Forelimb muscle (tissue), 1 donor: ENCODE results near the gene ZNF500. TPM values are rescaled to one million over a fixed set of nuclear protein-coding genes. Genes with fewer than 3 reads are reported as not detected.
"Not testable (repeated sequence)": the region's sequence is repeated elsewhere in the genome, so short reads cannot be mapped to it uniquely, and the experiment has no call there.

Experiments
- DNase-seq: peaks from one replicate; pipeline ENCODE4 v3.0.0-alpha.2; 2013; ENCODE audit warnings: low read depth
- polyA plus RNA-seq: library from polyadenylated mRNA; unstranded; fragments of 120-200 nt; gene quantifications from one replicate; pipeline ENCODE4 v1.2.1, GENCODE V29; 2013; ENCODE audit not compliant: insufficient read length

The ZNF500 gene
- polyA plus RNA-seq, 1 donor: 8.7 TPM

GRCh38 chr16:4796982-4797804 is 30.2 kb upstream of the ZNF500 start:
- DNase-seq: no peak

GRCh38 chr16:4795828-4796572 is 29.0 kb upstream of the ZNF500 start:
- no peak for DNase-seq

- DNase-seq: no peak
Observed at GRCh38 chr16:4795181-4795827, 28.3 kb upstream of the ZNF500 start, which contains the start of gene SMIM22. SMIM22 (plus strand) TSS chr16:4795369; CDS start chr16:4795735, 366 bp downstream.

GRCh38 chr16:4792951-4793513 is 26.1 kb upstream of the ZNF500 start:
- DNase-seq: no peak

GRCh38 chr16:4790871-4791270 is 23.9 kb upstream of the ZNF500 start:
- no peak for DNase-seq

- DNase-seq: no peak
Observed at GRCh38 chr16:4790261-4790660, 23.3 kb upstream of the ZNF500 start.

GRCh38 chr16:4788910-4789309 is 21.9 kb upstream of the ZNF500 start:
- no peak for DNase-seq

GRCh38 chr16:4788489-4788889 is 21.5 kb upstream of the ZNF500 start:
- DNase-seq: no peak

GRCh38 chr16:4787627-4788482 is 20.9 kb upstream of the ZNF500 start, which contains the start of gene SEPTIN12:
SEPTIN12 (minus strand) TSS chr16:4788345; CDS start chr16:4787645, 700 bp downstream.
- DNase-seq: no peak

- DNase-seq: no peak
Observed at GRCh38 chr16:4787068-4787467, 20.1 kb upstream of the ZNF500 start.

- no peak for DNase-seq
Observed at GRCh38 chr16:4785758-4786433, 18.9 kb upstream of the ZNF500 start.

GRCh38 chr16:4784444-4784987 is 17.6 kb upstream of the ZNF500 start:
- not testable (repeated sequence) for DNase-seq

- DNase-seq: no peak
Observed at GRCh38 chr16:4783951-4784336, 17.0 kb upstream of the ZNF500 start.

GRCh38 chr16:4783251-4783950 is 16.4 kb upstream of the ZNF500 start:
- DNase-seq: no peak

- DNase-seq: no peak
Observed at GRCh38 chr16:4780235-4780634, 13.3 kb upstream of the ZNF500 start.

GRCh38 chr16:4778050-4778392 is 11.1 kb upstream of the ZNF500 start:
- no peak for DNase-seq

GRCh38 chr16:4777339-4778049 is 10.5 kb upstream of the ZNF500 start:
- no peak for DNase-seq

GRCh38 chr16:4776141-4776705 is 9.3 kb upstream of the ZNF500 start:
- DNase-seq: no peak

GRCh38 chr16:4775005-4775404 is 8.0 kb upstream of the ZNF500 start:
- no peak for DNase-seq
